Measurements from ENCODE around the gene WFIKKN1.

WFIKKN1 gene

GRCh38 chr16:583470-583814 is 47.3 kb upstream of the WFIKKN1 start:
- ATAC-seq: no peak
- TF ChIP-seq ZNF8 (CRISPR knock-in tag; IDR thresholded peaks at IDR 0.05): no peak
- no peak for TF ChIP-seq ZNF565 (CRISPR knock-in tag; conservative IDR thresholded peaks at IDR 0.05; ENCODE audit: low read depth)
- no peak for TF ChIP-seq ZFP30 (CRISPR knock-in tag; IDR thresholded peaks at IDR 0.05)
- no peak for TF ChIP-seq TCF4 (CRISPR knock-in tag; IDR thresholded peaks at IDR 0.05; ENCODE audit: borderline replicate concordance)
- TF ChIP-seq TOX (CRISPR knock-in tag; IDR thresholded peaks at IDR 0.05; ENCODE audit: borderline replicate concordance): no peak
- no peak for TF ChIP-seq SNAI2 (CRISPR knock-in tag; IDR thresholded peaks at IDR 0.05)
- no peak for TF ChIP-seq CSDC2 (CRISPR knock-in tag; IDR thresholded peaks at IDR 0.05)
- TF ChIP-seq TSHZ2 (CRISPR knock-in tag; IDR thresholded peaks at IDR 0.05): no peak
- TF ChIP-seq ZNF70 (CRISPR knock-in tag; IDR thresholded peaks at IDR 0.05): no peak
- no peak for TF ChIP-seq CSRNP3 (CRISPR knock-in tag; IDR thresholded peaks at IDR 0.05)
- TF ChIP-seq, protein P1, sequence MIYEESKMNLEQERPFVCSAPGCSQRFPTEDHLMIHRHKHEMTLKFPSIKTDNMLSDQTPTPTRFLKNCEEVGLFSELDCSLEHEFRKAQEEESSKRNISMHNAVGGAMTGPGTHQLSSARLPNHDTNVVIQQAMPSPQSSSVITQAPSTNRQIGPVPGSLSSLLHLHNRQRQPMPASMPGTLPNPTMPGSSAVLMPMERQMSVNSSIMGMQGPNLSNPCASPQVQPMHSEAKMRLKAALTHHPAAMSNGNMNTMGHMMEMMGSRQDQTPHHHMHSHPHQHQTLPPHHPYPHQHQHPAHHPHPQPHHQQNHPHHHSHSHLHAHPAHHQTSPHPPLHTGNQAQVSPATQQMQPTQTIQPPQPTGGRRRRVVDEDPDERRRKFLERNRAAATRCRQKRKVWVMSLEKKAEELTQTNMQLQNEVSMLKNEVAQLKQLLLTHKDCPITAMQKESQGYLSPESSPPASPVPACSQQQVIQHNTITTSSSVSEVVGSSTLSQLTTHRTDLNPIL (CRISPR knock-in tag; IDR thresholded peaks at IDR 0.05; ENCODE audit: low read depth): no peak
- TF ChIP-seq ZC3H10 (CRISPR knock-in tag; IDR thresholded peaks at IDR 0.05): no peak
- TF ChIP-seq ISL1 (CRISPR knock-in tag; IDR thresholded peaks at IDR 0.05): no peak
- TF ChIP-seq ESRRG (CRISPR knock-in tag; IDR thresholded peaks at IDR 0.05): no peak
- TF ChIP-seq ARNTL (CRISPR knock-in tag; IDR thresholded peaks at IDR 0.05; ENCODE audit: borderline replicate concordance, low read depth): no peak
- no peak for TF ChIP-seq PATZ1 (CRISPR knock-in tag; IDR thresholded peaks at IDR 0.05; ENCODE audit: borderline replicate concordance)
- no peak for TF ChIP-seq GLIS3 (CRISPR knock-in tag; IDR thresholded peaks at IDR 0.05)

DNA sequence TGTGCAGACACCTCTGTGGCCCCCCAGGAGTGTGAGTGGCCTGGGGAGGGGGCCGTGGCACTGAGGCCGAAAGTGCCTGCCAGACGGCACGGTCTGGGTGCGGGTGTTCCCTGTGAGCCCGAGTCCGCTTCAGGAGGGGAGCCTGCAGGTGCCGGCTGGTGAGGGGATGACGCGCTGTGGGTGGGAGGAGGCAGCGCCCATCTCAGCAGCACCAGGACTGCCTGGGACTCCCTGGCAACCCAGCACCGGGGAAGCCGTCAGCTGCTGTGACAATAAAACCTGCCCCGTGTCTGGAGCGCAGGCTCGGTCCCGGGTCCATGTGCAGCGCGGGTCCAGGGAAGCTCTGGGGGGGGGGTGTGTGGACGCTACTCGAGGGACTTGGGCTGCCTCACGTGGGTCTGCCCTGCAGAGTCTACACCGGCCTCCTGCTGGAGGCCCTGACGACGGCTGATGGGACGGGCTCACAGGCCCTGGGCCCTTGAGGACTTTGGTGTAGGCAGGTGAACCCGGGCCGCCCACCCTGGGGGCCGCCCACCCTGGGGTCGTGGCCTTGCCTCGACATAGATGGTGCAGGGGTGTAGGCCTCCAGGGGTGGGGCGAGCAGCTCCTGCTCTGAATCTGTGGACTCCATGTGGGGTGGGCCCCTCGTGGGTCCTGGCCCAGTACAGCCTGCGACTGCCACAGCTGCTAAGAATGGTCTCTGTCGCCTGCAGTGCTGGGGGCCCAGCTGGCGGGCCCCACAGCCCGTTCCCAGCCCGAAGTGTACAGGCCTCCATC is 46.8 kb upstream of the WFIKKN1 start:
- TF ChIP-seq ARNTL (CRISPR knock-in tag; IDR thresholded peaks at IDR 0.05; ENCODE audit: borderline replicate concordance, low read depth): no peak
- TF ChIP-seq ZFP30 (CRISPR knock-in tag; IDR thresholded peaks at IDR 0.05): no peak
- no peak for TF ChIP-seq SNAI2 (CRISPR knock-in tag; IDR thresholded peaks at IDR 0.05)
- TF ChIP-seq ZNF70 (CRISPR knock-in tag; IDR thresholded peaks at IDR 0.05): no peak
- no peak for TF ChIP-seq RARB (CRISPR knock-in tag; IDR thresholded peaks at IDR 0.05)
- no peak for TF ChIP-seq PPARA (CRISPR knock-in tag; IDR thresholded peaks at IDR 0.05; ENCODE audit: borderline replicate concordance)
- TF ChIP-seq OSR1 (CRISPR knock-in tag; IDR thresholded peaks at IDR 0.05): no peak
- TF ChIP-seq ZNF8 (CRISPR knock-in tag; IDR thresholded peaks at IDR 0.05): no peak
- no peak for TF ChIP-seq TSHZ2 (CRISPR knock-in tag; IDR thresholded peaks at IDR 0.05)
- TF ChIP-seq ZNF565 (CRISPR knock-in tag; conservative IDR thresholded peaks at IDR 0.05; ENCODE audit: low read depth): no peak
- no peak for TF ChIP-seq ZFP3 (CRISPR knock-in tag; IDR thresholded peaks at IDR 0.05)
- TF ChIP-seq TOX (CRISPR knock-in tag; IDR thresholded peaks at IDR 0.05; ENCODE audit: borderline replicate concordance): no peak
- no peak for TF ChIP-seq BACH2 (CRISPR knock-in tag; IDR thresholded peaks at IDR 0.05; ENCODE audit: borderline replicate concordance)
- no peak for TF ChIP-seq ESRRG (CRISPR knock-in tag; IDR thresholded peaks at IDR 0.05)
- TF ChIP-seq CSRNP3 (CRISPR knock-in tag; IDR thresholded peaks at IDR 0.05): no peak
- TF ChIP-seq TCF4 (CRISPR knock-in tag; IDR thresholded peaks at IDR 0.05; ENCODE audit: borderline replicate concordance): no peak
- ATAC-seq: no peak

Measured in SK-N-SH treated with all-trans-retinoic acid at 6 μM for 48 hours (cell line).